Hepatocyte (in vitro differentiated cells): ENCODE data around the gene TAX1BP1.

Experiments
- CTCF ChIP-seq: fragments of 200-600 bp; sonication (generic); IDR thresholded peaks from 2 replicates; pipeline ENCODE4 v1.5.1; 2016; ENCODE audit warnings: antibody characterized with exemption, mild to moderate bottlenecking; ENCODE audit not compliant: poor library complexity
- EZH2phosphoT487 ChIP-seq: fragments of 200-600 bp; sonication (generic); IDR thresholded peaks from one replicate; pipeline ENCODE4 v1.6.1; 2018; ENCODE audit warnings: antibody characterized with exemption, mild to moderate bottlenecking, low read depth, moderate library complexity; ENCODE audit not compliant: unreplicated experiment, severe bottlenecking

DNA sequence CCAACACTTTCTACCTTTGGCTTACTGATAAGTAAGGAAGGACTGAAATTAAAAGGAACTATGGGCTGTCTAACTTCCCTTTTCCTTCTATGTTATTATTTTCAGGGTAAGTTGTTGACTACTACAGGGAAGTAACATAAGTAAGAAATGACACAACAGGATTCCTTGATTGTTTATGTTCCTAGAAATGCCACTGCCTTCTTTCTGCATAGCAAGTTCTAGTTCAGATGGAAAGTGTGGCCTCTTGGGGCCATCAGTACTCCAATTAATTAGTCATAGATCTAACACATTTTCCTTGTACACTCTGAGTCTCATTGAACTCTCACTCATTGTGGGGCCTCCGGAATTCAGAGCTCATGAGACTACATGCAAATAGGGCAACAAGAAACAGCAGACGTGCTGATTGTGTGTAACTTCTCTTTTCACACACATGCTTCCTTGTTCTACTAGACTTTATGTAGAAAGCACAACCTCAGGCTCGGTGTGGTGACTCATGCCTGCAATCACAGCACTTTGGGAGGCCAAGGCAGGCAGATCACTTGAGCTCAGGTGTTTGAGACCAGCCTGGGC, 42.0 kb upstream of the TAX1BP1 start:
- TF ChIP-seq CTCF, result no peak
- no peak for TF ChIP-seq EZH2phosphoT487
